Measurements from ENCODE around the gene PKNOX2. TPM values are rescaled to one million over a fixed set of nuclear protein-coding genes. Genes with fewer than 3 reads are reported as not detected.
A peak's percentile ranks its signal among the peaks of the same experiment; 100 is the strongest.

Gene PKNOX2
- polyA plus RNA-seq, 2 of the 4 experiments (the other 2 are of a cell fraction): not detected

DNA sequence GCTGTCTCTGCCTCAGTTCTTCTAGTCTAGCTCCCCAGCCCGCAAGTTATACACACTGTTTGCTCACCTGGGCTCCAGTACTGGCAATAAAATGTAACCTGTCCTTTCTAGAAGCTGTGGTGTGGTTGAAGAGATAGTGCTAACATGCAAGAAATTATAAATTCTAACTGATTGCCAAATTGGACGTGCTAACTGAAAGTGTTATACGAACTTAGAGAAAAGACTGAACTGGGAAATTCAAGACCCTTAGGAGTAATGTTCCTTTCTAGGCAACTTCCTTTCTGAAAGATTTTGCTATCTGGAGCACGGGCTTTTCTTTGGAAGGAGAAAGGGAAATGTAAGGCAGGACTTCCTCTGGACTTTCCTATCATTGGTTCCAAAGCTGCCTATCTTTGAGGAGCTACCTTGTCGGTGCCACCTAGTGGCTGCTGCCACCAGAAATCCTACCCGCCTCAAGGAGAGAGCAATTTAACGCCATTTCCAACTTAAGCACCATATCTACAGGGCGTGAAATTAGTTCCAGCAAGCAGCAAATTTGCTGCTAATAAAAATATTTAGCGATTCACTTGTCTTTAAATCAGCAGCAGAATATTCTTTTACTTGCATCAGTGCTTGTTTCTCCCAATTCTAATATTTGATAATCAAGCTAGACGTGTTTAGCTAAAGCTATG is 40.5 kb upstream of the PKNOX2 start:
- Histone ChIP-seq H3K9me3 (peaks cover 6% of the 10 kb centered on the region; the same call in 2 of the 3 replicates), H3K4me1 (no peaks in the 10 kb centered on the region), H3K4me2 (peak overlapping the region; percentile 69), H3K27ac (peak overlapping the region in 1 of 2 experiments; percentile 72; a peak in 3 of 6 replicates), H3K4me3 (peak overlapping the region; percentile 35)
- FAIRE-seq (no peak), ATAC-seq (peak; percentile 95 to 100), DNase-seq (ENCODE audit: low read depth in 1 of 2, low spot score in 1 of 2) (peak; percentile 71 to 84)
- WGBS (ENCODE audit: missing lambda C conversion rate): 12% methylated on average over 10 of the region's 10 CpGs
- CTCF ChIA-PET: interaction anchor here (1.1 to 3.2 kb wide), 12 partner anchors 9 to 281 kb away, joined by 3 to 19 read pairs (median 4); partner anchors contain the start of gene TMEM218
- POLR2A ChIA-PET: interaction anchor here (0.7 to 1.6 kb wide), 5 partner anchors 11 to 248 kb away, joined by 3 to 5 read pairs (median 4); partner anchors contain the start of genes CCDC15 and TMEM218
- TF ChIP-seq CHD2 (IDR thresholded peaks at IDR 0.05; ENCODE audit: low read length, partially characterized antibody): no peak
- no peak for TF ChIP-seq ZNF302 (CRISPR knock-in tag; IDR thresholded peaks at IDR 0.05)
- TF ChIP-seq, protein P1, sequence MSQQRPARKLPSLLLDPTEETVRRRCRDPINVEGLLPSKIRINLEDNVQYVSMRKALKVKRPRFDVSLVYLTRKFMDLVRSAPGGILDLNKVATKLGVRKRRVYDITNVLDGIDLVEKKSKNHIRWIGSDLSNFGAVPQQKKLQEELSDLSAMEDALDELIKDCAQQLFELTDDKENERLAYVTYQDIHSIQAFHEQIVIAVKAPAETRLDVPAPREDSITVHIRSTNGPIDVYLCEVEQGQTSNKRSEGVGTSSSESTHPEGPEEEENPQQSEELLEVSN (IDR thresholded peaks at IDR 0.05; ENCODE audit: borderline replicate concordance, low read depth): no peak
- no peak for TF ChIP-seq RARB (CRISPR knock-in tag; IDR thresholded peaks at IDR 0.05)
- TF ChIP-seq, protein P2, sequence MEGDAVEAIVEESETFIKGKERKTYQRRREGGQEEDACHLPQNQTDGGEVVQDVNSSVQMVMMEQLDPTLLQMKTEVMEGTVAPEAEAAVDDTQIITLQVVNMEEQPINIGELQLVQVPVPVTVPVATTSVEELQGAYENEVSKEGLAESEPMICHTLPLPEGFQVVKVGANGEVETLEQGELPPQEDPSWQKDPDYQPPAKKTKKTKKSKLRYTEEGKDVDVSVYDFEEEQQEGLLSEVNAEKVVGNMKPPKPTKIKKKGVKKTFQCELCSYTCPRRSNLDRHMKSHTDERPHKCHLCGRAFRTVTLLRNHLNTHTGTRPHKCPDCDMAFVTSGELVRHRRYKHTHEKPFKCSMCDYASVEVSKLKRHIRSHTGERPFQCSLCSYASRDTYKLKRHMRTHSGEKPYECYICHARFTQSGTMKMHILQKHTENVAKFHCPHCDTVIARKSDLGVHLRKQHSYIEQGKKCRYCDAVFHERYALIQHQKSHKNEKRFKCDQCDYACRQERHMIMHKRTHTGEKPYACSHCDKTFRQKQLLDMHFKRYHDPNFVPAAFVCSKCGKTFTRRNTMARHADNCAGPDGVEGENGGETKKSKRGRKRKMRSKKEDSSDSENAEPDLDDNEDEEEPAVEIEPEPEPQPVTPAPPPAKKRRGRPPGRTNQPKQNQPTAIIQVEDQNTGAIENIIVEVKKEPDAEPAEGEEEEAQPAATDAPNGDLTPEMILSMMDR (IDR thresholded peaks at IDR 0.05): peak; percentile 39
- no peak for TF ChIP-seq EHF (CRISPR knock-in tag; IDR thresholded peaks at IDR 0.05)
- TF ChIP-seq, protein P3, sequence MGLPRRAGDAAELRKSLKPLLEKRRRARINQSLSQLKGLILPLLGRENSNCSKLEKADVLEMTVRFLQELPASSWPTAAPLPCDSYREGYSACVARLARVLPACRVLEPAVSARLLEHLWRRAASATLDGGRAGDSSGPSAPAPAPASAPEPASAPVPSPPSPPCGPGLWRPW (IDR thresholded peaks at IDR 0.05): no peak
- TF ChIP-seq, protein P4, sequence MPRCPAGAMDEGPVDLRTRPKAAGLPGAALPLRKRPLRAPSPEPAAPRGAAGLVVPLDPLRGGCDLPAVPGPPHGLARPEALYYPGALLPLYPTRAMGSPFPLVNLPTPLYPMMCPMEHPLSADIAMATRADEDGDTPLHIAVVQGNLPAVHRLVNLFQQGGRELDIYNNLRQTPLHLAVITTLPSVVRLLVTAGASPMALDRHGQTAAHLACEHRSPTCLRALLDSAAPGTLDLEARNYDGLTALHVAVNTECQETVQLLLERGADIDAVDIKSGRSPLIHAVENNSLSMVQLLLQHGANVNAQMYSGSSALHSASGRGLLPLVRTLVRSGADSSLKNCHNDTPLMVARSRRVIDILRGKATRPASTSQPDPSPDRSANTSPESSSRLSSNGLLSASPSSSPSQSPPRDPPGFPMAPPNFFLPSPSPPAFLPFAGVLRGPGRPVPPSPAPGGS (IDR thresholded peaks at IDR 0.05): no peak
- TF ChIP-seq, protein P5, sequence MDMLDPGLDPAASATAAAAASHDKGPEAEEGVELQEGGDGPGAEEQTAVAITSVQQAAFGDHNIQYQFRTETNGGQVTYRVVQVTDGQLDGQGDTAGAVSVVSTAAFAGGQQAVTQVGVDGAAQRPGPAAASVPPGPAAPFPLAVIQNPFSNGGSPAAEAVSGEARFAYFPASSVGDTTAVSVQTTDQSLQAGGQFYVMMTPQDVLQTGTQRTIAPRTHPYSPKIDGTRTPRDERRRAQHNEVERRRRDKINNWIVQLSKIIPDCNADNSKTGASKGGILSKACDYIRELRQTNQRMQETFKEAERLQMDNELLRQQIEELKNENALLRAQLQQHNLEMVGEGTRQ (IDR thresholded peaks at IDR 0.05): no peak
- TF ChIP-seq FOSB (CRISPR knock-in tag; IDR thresholded peaks at IDR 0.05): no peak
- TF ChIP-seq ZC3H11A (IDR thresholded peaks at IDR 0.05): no peak
- TF ChIP-seq, protein P6, sequence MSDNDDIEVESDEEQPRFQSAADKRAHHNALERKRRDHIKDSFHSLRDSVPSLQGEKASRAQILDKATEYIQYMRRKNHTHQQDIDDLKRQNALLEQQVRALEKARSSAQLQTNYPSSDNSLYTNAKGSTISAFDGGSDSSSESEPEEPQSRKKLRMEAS (IDR thresholded peaks at IDR 0.05): no peak
- TF ChIP-seq MAFK (IDR thresholded peaks at IDR 0.05; ENCODE audit: partially characterized antibody): no peak
- no peak for TF ChIP-seq HEYL (CRISPR knock-in tag; IDR thresholded peaks at IDR 0.05)
- TF ChIP-seq, protein P7, sequence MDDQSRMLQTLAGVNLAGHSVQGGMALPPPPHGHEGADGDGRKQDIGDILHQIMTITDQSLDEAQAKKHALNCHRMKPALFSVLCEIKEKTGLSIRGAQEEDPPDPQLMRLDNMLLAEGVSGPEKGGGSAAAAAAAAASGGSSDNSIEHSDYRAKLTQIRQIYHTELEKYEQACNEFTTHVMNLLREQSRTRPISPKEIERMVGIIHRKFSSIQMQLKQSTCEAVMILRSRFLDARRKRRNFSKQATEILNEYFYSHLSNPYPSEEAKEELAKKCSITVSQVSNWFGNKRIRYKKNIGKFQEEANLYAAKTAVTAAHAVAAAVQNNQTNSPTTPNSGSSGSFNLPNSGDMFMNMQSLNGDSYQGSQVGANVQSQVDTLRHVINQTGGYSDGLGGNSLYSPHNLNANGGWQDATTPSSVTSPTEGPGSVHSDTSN (IDR thresholded peaks at IDR 0.05): peak; percentile 86
- no peak for TF ChIP-seq GATA3 (IDR thresholded peaks at IDR 0.05; ENCODE audit: borderline replicate concordance)
- TF ChIP-seq, protein P8, sequence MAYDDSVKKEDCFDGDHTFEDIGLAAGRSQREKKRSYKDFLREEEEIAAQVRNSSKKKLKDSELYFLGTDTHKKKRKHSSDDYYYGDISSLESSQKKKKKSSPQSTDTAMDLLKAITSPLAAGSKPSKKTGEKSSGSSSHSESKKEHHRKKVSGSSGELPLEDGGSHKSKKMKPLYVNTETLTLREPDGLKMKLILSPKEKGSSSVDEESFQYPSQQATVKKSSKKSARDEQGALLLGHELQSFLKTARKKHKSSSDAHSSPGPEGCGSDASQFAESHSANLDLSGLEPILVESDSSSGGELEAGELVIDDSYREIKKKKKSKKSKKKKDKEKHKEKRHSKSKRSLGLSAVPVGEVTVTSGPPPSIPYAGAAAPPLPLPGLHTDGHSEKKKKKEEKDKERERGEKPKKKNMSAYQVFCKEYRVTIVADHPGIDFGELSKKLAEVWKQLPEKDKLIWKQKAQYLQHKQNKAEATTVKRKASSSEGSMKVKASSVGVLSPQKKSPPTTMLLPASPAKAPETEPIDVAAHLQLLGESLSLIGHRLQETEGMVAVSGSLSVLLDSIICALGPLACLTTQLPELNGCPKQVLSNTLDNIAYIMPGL (CRISPR knock-in tag; IDR thresholded peaks at IDR 0.05; ENCODE audit: borderline replicate concordance): no peak
- TF ChIP-seq, protein P9, sequence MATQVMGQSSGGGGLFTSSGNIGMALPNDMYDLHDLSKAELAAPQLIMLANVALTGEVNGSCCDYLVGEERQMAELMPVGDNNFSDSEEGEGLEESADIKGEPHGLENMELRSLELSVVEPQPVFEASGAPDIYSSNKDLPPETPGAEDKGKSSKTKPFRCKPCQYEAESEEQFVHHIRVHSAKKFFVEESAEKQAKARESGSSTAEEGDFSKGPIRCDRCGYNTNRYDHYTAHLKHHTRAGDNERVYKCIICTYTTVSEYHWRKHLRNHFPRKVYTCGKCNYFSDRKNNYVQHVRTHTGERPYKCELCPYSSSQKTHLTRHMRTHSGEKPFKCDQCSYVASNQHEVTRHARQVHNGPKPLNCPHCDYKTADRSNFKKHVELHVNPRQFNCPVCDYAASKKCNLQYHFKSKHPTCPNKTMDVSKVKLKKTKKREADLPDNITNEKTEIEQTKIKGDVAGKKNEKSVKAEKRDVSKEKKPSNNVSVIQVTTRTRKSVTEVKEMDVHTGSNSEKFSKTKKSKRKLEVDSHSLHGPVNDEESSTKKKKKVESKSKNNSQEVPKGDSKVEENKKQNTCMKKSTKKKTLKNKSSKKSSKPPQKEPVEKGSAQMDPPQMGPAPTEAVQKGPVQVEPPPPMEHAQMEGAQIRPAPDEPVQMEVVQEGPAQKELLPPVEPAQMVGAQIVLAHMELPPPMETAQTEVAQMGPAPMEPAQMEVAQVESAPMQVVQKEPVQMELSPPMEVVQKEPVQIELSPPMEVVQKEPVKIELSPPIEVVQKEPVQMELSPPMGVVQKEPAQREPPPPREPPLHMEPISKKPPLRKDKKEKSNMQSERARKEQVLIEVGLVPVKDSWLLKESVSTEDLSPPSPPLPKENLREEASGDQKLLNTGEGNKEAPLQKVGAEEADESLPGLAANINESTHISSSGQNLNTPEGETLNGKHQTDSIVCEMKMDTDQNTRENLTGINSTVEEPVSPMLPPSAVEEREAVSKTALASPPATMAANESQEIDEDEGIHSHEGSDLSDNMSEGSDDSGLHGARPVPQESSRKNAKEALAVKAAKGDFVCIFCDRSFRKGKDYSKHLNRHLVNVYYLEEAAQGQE (IDR thresholded peaks at IDR 0.05): no peak
- no peak for TF ChIP-seq CEBPB (IDR thresholded peaks at IDR 0.05)
- TF ChIP-seq SMC3 (IDR thresholded peaks at IDR 0.05): peak; percentile 26; the same call in 1 of the 3 replicates
- no peak for TF ChIP-seq EP300 (IDR thresholded peaks at IDR 0.05)
- no peak for TF ChIP-seq FOSL2 (IDR thresholded peaks at IDR 0.05)
- no peak for TF ChIP-seq FOSL2 (CRISPR knock-in tag; IDR thresholded peaks at IDR 0.05)
- no peak for TF ChIP-seq POLR2A (IDR thresholded peaks at IDR 0.05; ENCODE audit: low read length)
- no peak for TF ChIP-seq JUN (IDR thresholded peaks at IDR 0.05)
- no peak for TF ChIP-seq FOXS1 (CRISPR knock-in tag; IDR thresholded peaks at IDR 0.05)
- TF ChIP-seq RAD21 (conservative IDR thresholded peaks at IDR 0.05 in 1 of 2, IDR thresholded peaks at IDR 0.05 in 1 of 2): peak; percentile 10 to 15; a peak in 1 of 5 replicates
- TF ChIP-seq RFX5 (IDR thresholded peaks at IDR 0.05): no peak
- no peak for TF ChIP-seq TFCP2L1 (CRISPR knock-in tag; IDR thresholded peaks at IDR 0.05)

Data from A549 (cell line).